Measurements from ENCODE around the gene PRPF8.
"Not testable (repeated sequence)": the region's sequence is repeated elsewhere in the genome, so short reads cannot be mapped to it uniquely, and the experiment has no call there.

The PRPF8 gene

GRCh38 chr17:1688405-1688804 lies 3.7 kb upstream of the PRPF8 start:
- DNase-seq = not testable (repeated sequence)

- no peak for DNase-seq
These were observed 1.4 kb upstream of the PRPF8 start for GRCh38 chr17:1686086-1686485.

GRCh38 chr17:1683459-1683858 lies 1.2 kb downstream of the PRPF8 start:
- DNase-seq = no peak

GRCh38 chr17:1676401-1676800 lies 8.3 kb downstream of the PRPF8 start:
- no peak for DNase-seq

- DNase-seq = no peak
These were observed 11.5 kb downstream of the PRPF8 start for GRCh38 chr17:1673041-1673785.

- DNase-seq = not testable (repeated sequence)
These were observed 20.7 kb downstream of the PRPF8 start for GRCh38 chr17:1663934-1664333.

GRCh38 chr17:1661045-1661444 lies 23.6 kb downstream of the PRPF8 start:
- no peak for DNase-seq

- no peak for DNase-seq
These were observed 26.6 kb downstream of the PRPF8 start for GRCh38 chr17:1658100-1658499.

GRCh38 chr17:1653735-1654134 lies 30.9 kb downstream of the PRPF8 start:
- no peak for DNase-seq

- DNase-seq = not testable (repeated sequence)
These were observed 31.9 kb downstream of the PRPF8 start for GRCh38 chr17:1652794-1653193.

GRCh38 chr17:1651559-1651844 lies 33.2 kb downstream of the PRPF8 start:
- no peak for DNase-seq

- DNase-seq = no peak
These were observed 33.7 kb downstream of the PRPF8 start for GRCh38 chr17:1650731-1651558.

- DNase-seq = peak; percentile 59
These were observed 34.7 kb downstream of the PRPF8 start, which contains the start of gene RILP for GRCh38 chr17:1649844-1650501. Gene RILP (minus strand): TSS chr17:1649866. CDS start chr17:1649804, 62 bp downstream.

- peak; percentile 94 for DNase-seq
These were observed 35.5 kb downstream of the PRPF8 start for GRCh38 chr17:1648963-1649843.

GRCh38 chr17:1648173-1648962 lies 36.3 kb downstream of the PRPF8 start:
- DNase-seq = no peak

GRCh38 chr17:1647802-1648171 lies 36.9 kb downstream of the PRPF8 start:
- no peak for DNase-seq

- no peak for DNase-seq
These were observed 38.3 kb downstream of the PRPF8 start for GRCh38 chr17:1646199-1646875.

GRCh38 chr17:1645207-1646171 lies 39.2 kb downstream of the PRPF8 start, which contains the start of gene SCARF1:
Gene SCARF1 (minus strand): TSS chr17:1645732. CDS start chr17:1645697, 35 bp downstream.
- peak; percentile 67 for DNase-seq

GRCh38 chr17:1644493-1645206 lies 40.0 kb downstream of the PRPF8 start:
- DNase-seq = no peak

Measured in right forelimb (tissue), 1 donor.